Measurements from ENCODE around the gene EHMT2.
"Not testable (repeated sequence)": the region's sequence is repeated elsewhere in the genome, so short reads cannot be mapped to it uniquely, and the experiment has no call there.

The EHMT2 gene

GRCh38 chr6:31911826-31912585 is 14.5 kb upstream of the EHMT2 start:
- no peak for DNase-seq

- DNase-seq, result not testable (repeated sequence)
These were observed 11.8 kb upstream of the EHMT2 start for GRCh38 chr6:31909298-31909697.

- DNase-seq, result no peak
These were observed 11.3 kb upstream of the EHMT2 start for GRCh38 chr6:31908791-31909190.

- not testable (repeated sequence) for DNase-seq
These were observed 10.8 kb upstream of the EHMT2 start for GRCh38 chr6:31908255-31908654.

- no peak for DNase-seq
These were observed 9.8 kb upstream of the EHMT2 start for GRCh38 chr6:31907158-31907813.

GRCh38 chr6:31906727-31907126 is 9.2 kb upstream of the EHMT2 start:
- DNase-seq, result not testable (repeated sequence)

GRCh38 chr6:31906122-31906521 is 8.6 kb upstream of the EHMT2 start:
- DNase-seq, result no peak

GRCh38 chr6:31905041-31905440 is 7.5 kb upstream of the EHMT2 start:
- DNase-seq, result no peak

GRCh38 chr6:31903957-31904356 is 6.5 kb upstream of the EHMT2 start:
- DNase-seq, result no peak

GRCh38 chr6:31901953-31902643 is 4.6 kb upstream of the EHMT2 start, which contains the start of gene ZBTB12:
Gene ZBTB12, minus strand, starts transcription at chr6:31902086. Its CDS starts 781 bp downstream, at chr6:31901305.
- DNase-seq, result peak; percentile 73 to 74

GRCh38 chr6:31901415-31901952 is 4.0 kb upstream of the EHMT2 start:
- DNase-seq, result peak; percentile 68 to 70

GRCh38 chr6:31900917-31901414 is 3.5 kb upstream of the EHMT2 start:
- DNase-seq, result no peak

- DNase-seq, result no peak
These were observed 2.6 kb upstream of the EHMT2 start for GRCh38 chr6:31899882-31900722.

GRCh38 chr6:31899215-31899614 is 1.7 kb upstream of the EHMT2 start:
- DNase-seq, result no peak

- DNase-seq, result peak in 1 of 2 experiments; percentile 10
These were observed 999 bp upstream of the EHMT2 start for GRCh38 chr6:31898383-31899011.

GRCh38 chr6:31896856-31897611 is 464 bp downstream of the EHMT2 start:
- no peak for DNase-seq

- no peak for DNase-seq
These were observed 1.0 kb downstream of the EHMT2 start for GRCh38 chr6:31896493-31896855.

GRCh38 chr6:31892821-31893220 is 4.7 kb downstream of the EHMT2 start:
- DNase-seq, result no peak

GRCh38 chr6:31889331-31889972 is 8.0 kb downstream of the EHMT2 start:
- no peak for DNase-seq
